ENCODE measurements around the gene WARS2.

Gene WARS2

DNA sequence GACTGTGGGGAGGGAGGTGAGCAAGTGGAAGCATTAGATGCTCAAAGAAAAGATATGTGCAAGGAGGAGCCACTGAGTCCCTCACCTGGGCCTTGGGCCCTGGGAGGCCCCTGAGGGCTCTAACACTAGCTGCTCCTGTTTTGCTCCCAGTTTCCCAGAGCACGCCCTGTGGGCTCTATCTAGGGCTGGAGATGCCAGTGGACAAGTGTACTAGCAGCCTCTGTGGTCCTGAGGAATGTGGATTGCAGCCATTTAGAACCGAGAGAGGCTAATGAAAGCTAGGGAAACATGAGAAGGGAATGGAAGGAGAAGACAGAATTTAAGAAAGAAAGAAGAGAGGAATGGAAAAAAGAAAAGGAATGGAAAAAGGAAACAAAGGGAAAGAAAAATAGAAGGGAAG lies 142.3 kb downstream of the WARS2 start:
- in situ Hi-C loops (cut with HindIII; ENCODE audit: low pct_ligation_motif_present, low sequenced_read_pairs): no loop called here
- no peak overlapping the region for H3K4me3 ChIP-seq (ENCODE audit: low read depth, low read length)
- no peak overlapping the region for H3K27ac ChIP-seq
- no peaks in the 10 kb centered on the region for H3K36me3 ChIP-seq (replicated peaks)
- TF ChIP-seq, protein P1, sequence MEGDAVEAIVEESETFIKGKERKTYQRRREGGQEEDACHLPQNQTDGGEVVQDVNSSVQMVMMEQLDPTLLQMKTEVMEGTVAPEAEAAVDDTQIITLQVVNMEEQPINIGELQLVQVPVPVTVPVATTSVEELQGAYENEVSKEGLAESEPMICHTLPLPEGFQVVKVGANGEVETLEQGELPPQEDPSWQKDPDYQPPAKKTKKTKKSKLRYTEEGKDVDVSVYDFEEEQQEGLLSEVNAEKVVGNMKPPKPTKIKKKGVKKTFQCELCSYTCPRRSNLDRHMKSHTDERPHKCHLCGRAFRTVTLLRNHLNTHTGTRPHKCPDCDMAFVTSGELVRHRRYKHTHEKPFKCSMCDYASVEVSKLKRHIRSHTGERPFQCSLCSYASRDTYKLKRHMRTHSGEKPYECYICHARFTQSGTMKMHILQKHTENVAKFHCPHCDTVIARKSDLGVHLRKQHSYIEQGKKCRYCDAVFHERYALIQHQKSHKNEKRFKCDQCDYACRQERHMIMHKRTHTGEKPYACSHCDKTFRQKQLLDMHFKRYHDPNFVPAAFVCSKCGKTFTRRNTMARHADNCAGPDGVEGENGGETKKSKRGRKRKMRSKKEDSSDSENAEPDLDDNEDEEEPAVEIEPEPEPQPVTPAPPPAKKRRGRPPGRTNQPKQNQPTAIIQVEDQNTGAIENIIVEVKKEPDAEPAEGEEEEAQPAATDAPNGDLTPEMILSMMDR (IDR thresholded peaks at IDR 0.05; ENCODE audit: low read depth, low read length, missing control alignments): no peak
- H3K27me3 ChIP-seq (replicated peaks): no peaks in the 10 kb centered on the region
- no peak for DNase-seq

DNA sequence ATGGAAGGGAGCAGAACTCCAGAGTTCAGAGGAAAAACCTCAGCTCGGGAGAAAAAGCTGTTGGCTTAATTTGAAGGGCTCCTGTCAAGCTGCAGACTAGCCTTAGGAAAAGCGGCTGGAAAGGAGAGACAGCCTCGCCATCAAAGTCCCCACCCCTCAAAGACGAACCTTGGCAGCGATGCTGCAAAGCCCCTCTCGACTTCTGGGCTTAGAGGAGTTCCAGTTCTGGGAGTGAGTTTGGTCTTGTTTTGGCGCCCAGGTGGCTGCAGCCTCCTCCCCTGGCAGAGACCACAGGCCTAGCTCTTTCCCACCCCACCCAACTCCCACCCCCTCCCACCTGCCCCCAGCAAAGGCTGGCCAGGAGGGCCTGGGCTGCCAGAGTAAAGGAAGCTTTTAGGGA lies 143.2 kb downstream of the WARS2 start:
- Histone ChIP-seq H3K27ac (no peak overlapping the region), H3K4me3 (ENCODE audit: low read depth, low read length) (no peak overlapping the region), H3K27me3 (replicated peaks) (no peaks in the 10 kb centered on the region), H3K36me3 (replicated peaks) (no peaks in the 10 kb centered on the region)
- in situ Hi-C loops (cut with HindIII; ENCODE audit: low pct_ligation_motif_present, low sequenced_read_pairs): no loop called here
- DNase-seq: no peak
- TF ChIP-seq, protein P1 (IDR thresholded peaks at IDR 0.05; ENCODE audit: low read depth, low read length, missing control alignments): no peak

DNA sequence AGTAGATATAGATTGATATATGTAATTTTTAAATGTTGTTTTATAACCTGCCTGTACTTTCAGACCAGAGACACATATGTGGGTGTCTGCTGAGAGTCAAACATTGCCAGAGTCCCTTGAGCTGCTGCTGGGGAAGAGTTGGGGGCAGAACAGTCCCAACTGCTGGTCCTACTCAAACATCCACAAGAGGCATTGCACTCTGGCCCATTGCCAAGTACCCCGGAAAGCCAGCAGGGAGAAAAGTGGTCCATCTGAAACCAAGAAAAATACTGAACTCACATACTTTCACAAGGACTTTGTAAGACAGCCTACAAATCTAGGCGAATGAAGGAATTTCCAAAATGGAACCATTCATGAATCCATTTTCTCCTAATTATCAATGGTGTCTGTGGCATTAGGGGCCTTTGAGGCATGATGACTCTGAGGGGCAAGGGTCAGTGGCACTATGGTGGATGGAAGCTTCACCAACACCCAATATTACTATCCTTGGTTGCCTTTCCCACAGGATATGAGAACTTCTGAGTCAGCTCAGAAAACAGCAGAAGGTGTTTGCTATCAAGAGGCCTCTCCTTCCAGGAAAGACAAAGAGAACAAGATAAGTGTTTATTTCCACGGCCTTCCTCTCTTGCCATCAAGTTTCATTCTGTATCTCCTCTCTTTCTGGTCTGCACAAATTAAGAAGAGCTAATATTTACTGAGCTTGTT lies 145.0 kb downstream of the WARS2 start:
- Histone ChIP-seq H3K36me3 (replicated peaks) (no peaks in the 10 kb centered on the region), H3K4me3 (ENCODE audit: low read depth, low read length) (no peak overlapping the region), H3K27ac (no peak overlapping the region), H3K27me3 (replicated peaks) (no peaks in the 10 kb centered on the region)
- in situ Hi-C loops (cut with HindIII; ENCODE audit: low pct_ligation_motif_present, low sequenced_read_pairs): no loop called here
- DNase-seq: no peak
- TF ChIP-seq, protein P1 (IDR thresholded peaks at IDR 0.05; ENCODE audit: low read depth, low read length, missing control alignments): no peak

DNA sequence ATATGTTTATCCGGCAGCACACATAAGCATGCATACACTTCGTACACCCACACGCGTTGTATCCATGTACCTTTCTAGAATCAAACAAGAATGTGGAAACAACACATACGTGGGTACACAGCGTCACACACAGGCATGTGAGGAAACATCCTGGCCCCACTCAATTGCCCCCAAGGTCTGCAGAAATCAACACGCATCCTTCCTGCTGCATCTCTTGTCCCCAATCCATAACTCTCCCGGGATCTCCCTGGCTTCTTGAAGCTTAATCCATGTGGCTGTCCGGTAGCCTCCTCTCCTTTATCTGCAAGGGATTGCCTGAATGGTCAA lies 146.8 kb downstream of the WARS2 start:
- DNase-seq: no peak
- Histone ChIP-seq H3K4me3 (ENCODE audit: low read depth, low read length) (no peak overlapping the region), H3K27me3 (replicated peaks) (no peaks in the 10 kb centered on the region), H3K27ac (no peak overlapping the region), H3K36me3 (replicated peaks) (no peaks in the 10 kb centered on the region)
- TF ChIP-seq, protein P1 (IDR thresholded peaks at IDR 0.05; ENCODE audit: low read depth, low read length, missing control alignments): no peak
- in situ Hi-C loops (cut with HindIII; ENCODE audit: low pct_ligation_motif_present, low sequenced_read_pairs): no loop called here

DNA sequence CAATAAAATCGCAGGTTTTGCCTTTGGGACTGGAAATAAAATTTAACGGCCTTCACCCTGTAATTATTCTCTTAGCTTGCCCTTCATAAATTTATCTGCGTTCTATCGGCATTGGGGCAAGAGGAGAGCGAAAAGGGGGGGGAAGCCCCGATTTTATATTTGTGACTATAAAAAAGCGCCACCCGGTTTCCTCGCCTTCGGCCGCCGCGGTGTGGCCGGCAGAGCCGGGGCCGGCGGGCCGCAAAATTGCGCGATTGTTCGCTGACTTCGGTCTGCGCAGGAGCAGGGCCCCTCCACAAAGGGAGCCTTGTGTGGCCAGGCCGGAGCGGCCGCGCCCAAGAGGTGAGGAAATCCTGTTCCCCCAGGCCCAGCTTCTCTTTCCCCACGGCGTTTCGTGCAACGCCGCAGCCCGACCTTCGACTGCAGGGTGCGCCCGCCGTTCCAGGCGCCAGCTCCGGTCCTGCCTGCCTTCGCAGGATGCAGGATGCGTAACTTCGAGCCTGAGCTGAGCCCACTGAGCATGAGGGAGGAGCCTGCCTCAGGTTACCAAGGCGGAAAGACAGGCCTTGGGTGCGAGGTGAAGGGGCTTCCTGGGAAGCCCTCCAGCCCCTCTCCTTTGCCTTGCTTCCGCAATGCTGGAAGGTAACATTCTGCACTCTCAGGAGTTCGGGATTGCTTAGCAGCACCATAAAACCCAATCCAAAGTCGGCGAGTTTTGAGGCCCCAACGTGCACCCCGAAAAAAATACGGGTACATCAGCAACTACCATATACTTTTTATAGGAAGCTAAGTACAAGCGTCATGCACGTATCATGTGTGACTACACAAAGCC lies 147.4 kb downstream of the WARS2 start:
- Histone ChIP-seq H3K4me3 (ENCODE audit: low read depth, low read length) (no peak overlapping the region), H3K27ac (no peak overlapping the region), H3K36me3 (replicated peaks) (no peaks in the 10 kb centered on the region), H3K27me3 (replicated peaks) (no peaks in the 10 kb centered on the region)
- DNase-seq: no peak
- in situ Hi-C loops (cut with HindIII; ENCODE audit: low pct_ligation_motif_present, low sequenced_read_pairs): no loop called here
- TF ChIP-seq, protein P1 (IDR thresholded peaks at IDR 0.05; ENCODE audit: low read depth, low read length, missing control alignments): no peak
